Measurements from ENCODE around the gene TREML4. TPM values are rescaled to one million over a fixed set of nuclear protein-coding genes. Genes with fewer than 3 reads are reported as not detected.

Gene TREML4
- total RNA-seq, 5 donors from 2014 or later (not counting 1 experiment from before 2014, with no cell fraction given) = not detected

DNA sequence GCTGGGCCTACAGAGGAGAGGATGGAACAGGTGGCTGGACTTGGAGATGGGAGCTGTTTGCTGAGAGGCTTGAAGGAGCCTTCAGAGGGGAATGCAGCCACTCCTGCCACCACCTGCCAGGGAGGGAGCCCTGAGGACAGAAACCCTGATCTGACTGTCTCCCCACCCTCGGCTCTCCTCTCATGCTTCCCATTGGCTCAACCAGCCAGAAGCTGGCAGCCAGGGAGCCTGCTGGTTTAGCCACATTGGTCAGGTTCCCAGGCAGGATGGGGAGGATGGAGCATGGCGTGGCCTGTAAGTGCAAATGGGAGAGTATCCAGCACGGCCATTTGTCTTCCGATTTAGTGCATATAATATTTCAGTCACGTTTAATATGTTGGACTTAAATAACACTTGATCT, 45.6 kb downstream of the TREML4 start:
- POLR2A ChIA-PET = no interaction called here
- Histone ChIP-seq H3K27ac (ENCODE audit: low read length) (no peak overlapping the region), H3K4me1 (ENCODE audit: control insufficient read depth in 1 of 2, extremely low read depth in 1 of 2, insufficient read depth in 2 of 2, low read length in 2 of 2) (peaks cover under 1 to 2% of the 10 kb centered on the region in 2 experiments), H3K4me3 (ENCODE audit: control insufficient read depth in 1 of 2, extremely low read depth in 1 of 2, low read length in 1 of 2) (no peak overlapping the region), H3K36me3 (ENCODE audit: control insufficient read depth in 2 of 2, extremely low read depth in 1 of 2, insufficient read depth in 1 of 2, low read length in 1 of 2) (no peaks in the 10 kb centered on the region), H3K27me3 (replicated peaks in 1 of 2; ENCODE audit: control insufficient read depth in 2 of 2, extremely low read depth in 1 of 2, insufficient read depth in 2 of 2, low read length in 1 of 2) (no peaks in the 10 kb centered on the region), H3K9me3 (no peaks in the 10 kb centered on the region)
- CTCF ChIA-PET = no interaction called here
- no peaks in the 10 kb centered on the region for H3K36me3 Mint-ChIP-seq
- H3K4me1 Mint-ChIP-seq = peaks cover 9 to 19% (median 13%) of the 10 kb centered on the region in 3 donors
- H3K9me3 Mint-ChIP-seq = no peaks in the 10 kb centered on the region
- no peak overlapping the region for H3K4me3 Mint-ChIP-seq
- no peaks in the 10 kb centered on the region for H3K27me3 Mint-ChIP-seq
- ATAC-seq (replicated peaks in 1 of 4) (no peak), DNase-seq (no peak)
- no peak overlapping the region for H3K27ac Mint-ChIP-seq
- 60% methylated on average over 1 of the region's 5 CpGs for WGBS (ENCODE audit: insufficient coverage)

DNA sequence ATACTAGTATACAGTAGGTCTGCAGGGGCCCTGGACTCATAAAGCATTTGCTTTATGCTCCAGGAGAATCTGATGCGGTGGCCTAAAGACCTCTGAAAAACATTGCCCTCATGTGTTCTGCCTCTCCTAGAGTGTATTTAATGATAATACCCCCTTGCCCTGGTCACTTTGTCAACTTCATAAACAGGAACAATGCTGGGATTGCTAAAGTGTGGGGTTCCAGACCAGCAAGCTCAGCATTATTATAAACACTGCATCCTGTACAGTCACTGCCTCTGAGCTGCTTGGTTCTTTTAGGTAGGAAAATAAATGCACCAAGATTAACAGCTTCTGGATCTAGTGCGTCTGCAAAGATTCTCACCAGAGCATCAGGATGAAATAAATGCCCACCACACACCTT, 46.1 kb downstream of the TREML4 start:
- Mint-ChIP-seq H3K27me3 (no peaks in the 10 kb centered on the region), H3K9me3 (no peaks in the 10 kb centered on the region), H3K4me1 (peaks cover 14 to 24% (median 18%) of the 10 kb centered on the region in 3 donors), H3K27ac (no peak overlapping the region), H3K36me3 (no peaks in the 10 kb centered on the region), H3K4me3 (no peak overlapping the region)
- Histone ChIP-seq H3K27ac (ENCODE audit: low read length) (no peak overlapping the region), H3K4me3 (ENCODE audit: control insufficient read depth in 1 of 2, extremely low read depth in 1 of 2, low read length in 1 of 2) (no peak overlapping the region), H3K36me3 (ENCODE audit: control insufficient read depth in 2 of 2, extremely low read depth in 1 of 2, insufficient read depth in 1 of 2, low read length in 1 of 2) (no peaks in the 10 kb centered on the region), H3K9me3 (no peaks in the 10 kb centered on the region), H3K27me3 (replicated peaks in 1 of 2; ENCODE audit: control insufficient read depth in 2 of 2, extremely low read depth in 1 of 2, insufficient read depth in 2 of 2, low read length in 1 of 2) (no peaks in the 10 kb centered on the region), H3K4me1 (ENCODE audit: control insufficient read depth in 1 of 2, extremely low read depth in 1 of 2, insufficient read depth in 2 of 2, low read length in 2 of 2) (peaks cover 4 to 6% of the 10 kb centered on the region in 2 experiments)
- no CpG with 5 or more reads among the region's 2 CpGs for WGBS (ENCODE audit: insufficient coverage)
- ChIA-PET CTCF (no interaction called here), POLR2A (no interaction called here)
- DNase-seq = no peak
- no peak for ATAC-seq (replicated peaks in 1 of 4)

DNA sequence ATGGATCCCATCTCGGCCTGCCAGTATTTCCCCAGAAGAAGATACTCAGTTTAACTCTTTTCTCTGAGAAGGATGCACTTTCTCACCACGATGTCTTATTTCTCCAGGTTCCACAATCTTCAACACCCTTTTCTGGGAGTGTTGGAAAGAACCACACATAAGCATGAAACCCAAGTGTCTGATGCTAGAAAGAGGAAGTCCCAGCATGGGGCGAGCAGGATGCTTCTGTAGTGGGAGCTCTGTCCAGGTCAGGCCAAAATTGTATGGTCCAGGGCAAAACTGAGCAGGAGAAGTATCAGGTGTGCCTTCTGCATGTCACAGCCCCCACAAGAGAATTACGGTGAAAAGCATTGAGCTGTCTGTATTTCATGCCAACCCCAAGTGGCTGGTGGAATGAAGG, 47.3 kb downstream of the TREML4 start:
- no peaks in the 10 kb centered on the region for H3K9me3 Mint-ChIP-seq
- no peak for ATAC-seq (replicated peaks in 1 of 4)
- Histone ChIP-seq H3K9me3 (no peaks in the 10 kb centered on the region), H3K4me3 (ENCODE audit: control insufficient read depth in 1 of 2, extremely low read depth in 1 of 2, low read length in 1 of 2) (no peak overlapping the region), H3K4me1 (ENCODE audit: control insufficient read depth in 1 of 2, extremely low read depth in 1 of 2, insufficient read depth in 2 of 2, low read length in 2 of 2) (peaks cover 5 to 6% of the 10 kb centered on the region in 2 experiments), H3K27me3 (replicated peaks in 1 of 2; ENCODE audit: control insufficient read depth in 2 of 2, extremely low read depth in 1 of 2, insufficient read depth in 2 of 2, low read length in 1 of 2) (no peaks in the 10 kb centered on the region), H3K27ac (ENCODE audit: low read length) (no peak overlapping the region), H3K36me3 (ENCODE audit: control insufficient read depth in 2 of 2, extremely low read depth in 1 of 2, insufficient read depth in 1 of 2, low read length in 1 of 2) (no peaks in the 10 kb centered on the region)
- no peak overlapping the region for H3K4me3 Mint-ChIP-seq
- H3K36me3 Mint-ChIP-seq = no peaks in the 10 kb centered on the region
- no CpG with 5 or more reads among the region's 4 CpGs for WGBS (ENCODE audit: insufficient coverage)
- peaks cover 16 to 28% (median 20%) of the 10 kb centered on the region in 3 donors for H3K4me1 Mint-ChIP-seq
- no peaks in the 10 kb centered on the region for H3K27me3 Mint-ChIP-seq
- POLR2A ChIA-PET = no interaction called here
- DNase-seq = no peak
- CTCF ChIA-PET = interaction anchor here in 1 of 2 donors (0.7 kb wide), 1 partner anchor 132 kb away, joined by 3 read pairs; no protein-coding TSS in a partner anchor
- no peak overlapping the region for H3K27ac Mint-ChIP-seq

DNA sequence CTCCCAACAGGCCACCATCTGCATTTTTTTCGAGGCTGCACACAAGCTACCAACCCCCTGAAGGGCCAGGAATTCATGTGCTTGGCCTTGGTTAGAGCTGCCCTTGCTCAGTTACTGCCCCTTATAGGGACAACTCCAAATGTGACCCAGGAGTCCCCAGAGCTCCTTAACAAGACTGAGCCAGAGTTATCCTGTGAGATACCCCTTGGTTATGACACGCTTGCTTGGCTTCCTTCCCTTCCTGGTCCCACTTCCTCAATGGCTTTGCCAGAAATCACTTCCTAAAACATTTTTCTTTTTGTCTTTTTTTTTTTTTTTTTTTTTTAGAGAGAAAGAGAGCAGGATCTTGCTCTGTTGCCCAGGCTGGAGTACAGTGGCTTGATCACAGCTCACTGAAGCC, 49.5 kb downstream of the TREML4 start:
- Mint-ChIP-seq H3K36me3 (no peaks in the 10 kb centered on the region), H3K27me3 (no peaks in the 10 kb centered on the region)
- CTCF ChIA-PET = interaction anchor here (0.7 to 1.6 kb wide), 8 partner anchors 11 to 285 kb away, joined by 3 to 8 read pairs (median 5); no protein-coding TSS in a partner anchor

DNA sequence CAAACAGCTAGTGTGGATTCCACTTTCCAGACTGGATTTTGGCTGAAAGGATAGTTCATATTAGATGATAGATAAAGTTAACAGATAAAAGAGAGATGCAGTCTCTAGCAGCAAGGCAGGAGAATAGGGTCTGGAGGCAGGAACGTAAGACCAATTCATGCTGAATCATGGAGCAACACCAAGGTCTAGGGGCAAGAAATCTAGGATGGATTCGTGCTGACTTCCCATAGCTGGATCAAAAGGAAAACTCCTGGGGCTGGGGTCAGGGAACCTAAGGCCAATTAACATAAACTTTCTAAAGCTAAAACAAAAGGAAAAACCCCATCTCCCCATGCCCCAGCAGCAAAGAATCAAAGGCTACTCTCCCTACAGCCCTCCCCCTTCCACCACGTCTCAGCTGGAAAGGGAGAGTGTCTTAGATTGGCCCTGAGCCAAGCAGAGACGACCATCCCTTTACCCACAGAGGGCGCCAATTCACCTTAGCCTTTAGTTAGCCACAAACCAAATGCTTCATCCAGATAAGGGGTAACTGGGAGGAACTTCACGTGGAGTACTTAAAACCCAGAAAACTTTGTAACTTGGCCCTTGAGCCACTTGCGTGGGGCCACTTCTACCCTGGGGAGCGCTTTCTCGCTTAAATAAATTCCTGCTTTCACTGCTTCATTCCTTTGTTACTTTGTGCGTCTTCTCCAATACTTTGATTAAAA, 50.7 kb downstream of the TREML4 start:
- no peaks in the 10 kb centered on the region for H3K36me3 Mint-ChIP-seq
- ChIA-PET CTCF (interaction anchor here (0.7 to 1.6 kb wide), 7 partner anchors 12 to 295 kb away, joined by 3 to 5 read pairs (median 4); no protein-coding TSS in a partner anchor), POLR2A (no interaction called here)
- no peak overlapping the region for H3K27ac Mint-ChIP-seq
- DNase-seq (peak; percentile 27 to 82 (median 53)), ATAC-seq (replicated peaks in 1 of 4) (peak; percentile 50 to 73 (median 68))
- H3K27ac ChIP-seq (ENCODE audit: low read length) = no peak overlapping the region
- H3K4me1 Mint-ChIP-seq = peaks cover 10 to 18% (median 10%) of the 10 kb centered on the region in 3 donors
- H3K27me3 Mint-ChIP-seq = peaks cover 0 to 3% of the 10 kb centered on the region in 2 donors
- H3K4me1 ChIP-seq (ENCODE audit: control insufficient read depth in 1 of 2, extremely low read depth in 1 of 2, insufficient read depth in 2 of 2, low read length in 2 of 2) = peaks cover 2 to 6% of the 10 kb centered on the region in 2 experiments
- no peaks in the 10 kb centered on the region for H3K9me3 Mint-ChIP-seq
- H3K4me3 ChIP-seq (ENCODE audit: control insufficient read depth in 1 of 2, extremely low read depth in 1 of 2, low read length in 1 of 2) = no peak overlapping the region
- H3K9me3 ChIP-seq = no peaks in the 10 kb centered on the region
- no peaks in the 10 kb centered on the region for H3K27me3 ChIP-seq (replicated peaks in 1 of 2; ENCODE audit: control insufficient read depth in 2 of 2, extremely low read depth in 1 of 2, insufficient read depth in 2 of 2, low read length in 1 of 2)
- H3K36me3 ChIP-seq (ENCODE audit: control insufficient read depth in 2 of 2, extremely low read depth in 1 of 2, insufficient read depth in 1 of 2, low read length in 1 of 2) = no peaks in the 10 kb centered on the region
- no peak overlapping the region for H3K4me3 Mint-ChIP-seq
- 50% methylated on average over 6 of the region's 10 CpGs for WGBS (ENCODE audit: insufficient coverage)

More for the DNA sequence above, 49.5 kb downstream of the TREML4 start:
- Histone ChIP-seq H3K36me3 (ENCODE audit: control insufficient read depth in 2 of 2, extremely low read depth in 1 of 2, insufficient read depth in 1 of 2, low read length in 1 of 2) (no peaks in the 10 kb centered on the region), H3K27ac (ENCODE audit: low read length) (no peak overlapping the region), H3K9me3 (no peaks in the 10 kb centered on the region), H3K4me1 (ENCODE audit: control insufficient read depth in 1 of 2, extremely low read depth in 1 of 2, insufficient read depth in 2 of 2, low read length in 2 of 2) (peaks cover 2 to 6% of the 10 kb centered on the region in 2 experiments), H3K4me3 (ENCODE audit: control insufficient read depth in 1 of 2, extremely low read depth in 1 of 2, low read length in 1 of 2) (no peak overlapping the region), H3K27me3 (replicated peaks in 1 of 2; ENCODE audit: control insufficient read depth in 2 of 2, extremely low read depth in 1 of 2, insufficient read depth in 2 of 2, low read length in 1 of 2) (no peaks in the 10 kb centered on the region)
- Mint-ChIP-seq H3K4me1 (peaks cover 10 to 13% (median 10%) of the 10 kb centered on the region in 3 donors), H3K27ac (no peak overlapping the region), H3K4me3 (no peak overlapping the region), H3K9me3 (no peaks in the 10 kb centered on the region)
- POLR2A ChIA-PET = interaction anchor here in 1 of 2 donors (0.7 kb wide), 2 partner anchors 26 to 55 kb away, joined by 6 to 11 read pairs; no protein-coding TSS in a partner anchor
- ATAC-seq (replicated peaks in 1 of 4) = no peak
- no peak for DNase-seq
- WGBS (ENCODE audit: insufficient coverage) = 83% methylated on average over 1 of the region's 2 CpGs

DNA sequence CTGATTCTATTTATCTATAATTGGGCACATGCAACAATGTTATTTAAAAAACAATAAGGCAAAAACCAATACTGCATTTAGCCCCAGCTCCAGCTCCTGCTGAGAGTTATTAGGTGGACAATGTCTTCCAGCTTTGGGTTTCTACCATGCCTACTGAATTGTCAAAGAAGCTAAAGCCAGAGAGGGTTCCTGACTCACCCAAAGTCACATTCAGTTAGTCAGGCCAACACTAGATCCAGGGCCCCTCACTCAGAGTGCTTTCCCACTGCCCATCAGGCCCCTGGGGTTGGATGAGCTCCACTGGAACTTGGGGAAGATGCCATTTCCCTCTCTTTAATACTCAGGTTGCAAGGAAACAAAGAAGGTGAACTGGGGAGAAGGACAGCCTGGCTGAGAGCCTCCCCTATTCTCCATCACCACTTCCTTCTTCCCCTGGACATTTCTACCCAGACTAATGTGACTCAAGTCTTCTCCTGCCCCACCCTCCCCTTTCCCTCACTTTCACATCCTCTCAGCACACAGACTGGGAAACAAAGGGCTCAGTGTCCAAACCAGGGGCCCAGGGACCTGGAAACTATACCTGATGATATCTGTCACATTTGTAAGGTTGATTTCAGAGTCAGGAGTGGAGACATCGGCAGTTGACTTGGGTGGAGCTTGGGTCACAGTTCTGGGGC, 52.4 kb downstream of the TREML4 start:
- Mint-ChIP-seq H3K27me3 (peaks cover 3% of the 10 kb centered on the region in 2 donors), H3K27ac (no peak overlapping the region), H3K4me1 (peaks cover 10 to 18% (median 10%) of the 10 kb centered on the region in 3 donors), H3K4me3 (no peak overlapping the region), H3K36me3 (no peaks in the 10 kb centered on the region), H3K9me3 (no peaks in the 10 kb centered on the region)
- Histone ChIP-seq H3K36me3 (ENCODE audit: control insufficient read depth in 2 of 2, extremely low read depth in 1 of 2, insufficient read depth in 1 of 2, low read length in 1 of 2) (no peaks in the 10 kb centered on the region), H3K27ac (ENCODE audit: low read length) (no peak overlapping the region), H3K9me3 (no peaks in the 10 kb centered on the region), H3K4me3 (ENCODE audit: control insufficient read depth in 1 of 2, extremely low read depth in 1 of 2, low read length in 1 of 2) (no peak overlapping the region), H3K4me1 (ENCODE audit: control insufficient read depth in 1 of 2, extremely low read depth in 1 of 2, insufficient read depth in 2 of 2, low read length in 2 of 2) (peaks cover 2 to 6% of the 10 kb centered on the region in 2 experiments), H3K27me3 (replicated peaks in 1 of 2; ENCODE audit: control insufficient read depth in 2 of 2, extremely low read depth in 1 of 2, insufficient read depth in 2 of 2, low read length in 1 of 2) (peaks cover 0 to 5% of the 10 kb centered on the region in 2 experiments)
- CTCF ChIA-PET = no interaction called here
- DNase-seq = no peak
- WGBS (ENCODE audit: insufficient coverage) = 69% methylated on average over 1 of the region's 1 CpG
- ATAC-seq (replicated peaks in 1 of 4) = no peak
- POLR2A ChIA-PET = no interaction called here

All from T-cell (primary cell).